Hematopoietic multipotent progenitor cell treated with erythropoietin and hydrocortisone succinate and interleukin-3 and kit ligand, for 4 days (in vitro differentiated cells): ENCODE results near the gene ACRV1.

Source experiments
- DNase-seq: peaks from one replicate; pipeline ENCODE4 v3.0.0-alpha.2; 2015

The ACRV1 gene

GRCh38 chr11:125645871-125646270 lies 34.8 kb downstream of the ACRV1 start:
- no peak for DNase-seq

GRCh38 chr11:125638315-125638714 lies 42.3 kb downstream of the ACRV1 start:
- no peak for DNase-seq

- no peak for DNase-seq
Observed at GRCh38 chr11:125637840-125638239, 42.8 kb downstream of the ACRV1 start.

GRCh38 chr11:125627236-125627910 lies 53.3 kb downstream of the ACRV1 start:
- DNase-seq: no peak

- DNase-seq: peak; percentile 86
Observed at GRCh38 chr11:125626288-125626950, 54.2 kb downstream of the ACRV1 start.

GRCh38 chr11:125625630-125626287 lies 54.9 kb downstream of the ACRV1 start:
- peak; percentile 96 for DNase-seq

GRCh38 chr11:125625225-125625629 lies 55.4 kb downstream of the ACRV1 start:
- no peak for DNase-seq

GRCh38 chr11:125624756-125625213 lies 55.9 kb downstream of the ACRV1 start, which contains the start of gene CHEK1:
CHEK1 (plus strand) TSS chr11:125625163; CDS start chr11:125626769, 1,606 bp downstream.
- DNase-seq: no peak

- no peak for DNase-seq
Observed at GRCh38 chr11:125623064-125623463, 57.6 kb downstream of the ACRV1 start.

- DNase-seq: no peak
Observed at GRCh38 chr11:125621995-125622394, 58.7 kb downstream of the ACRV1 start.
